ENCODE measurements around the gene ERO1B.

The ERO1B gene

GRCh38 chr1:236253918-236254637, 27.7 kb downstream of the ERO1B start:
- no peak for DNase-seq (ENCODE audit: low read depth in 2 of 2)

GRCh38 chr1:236253119-236253518, 28.6 kb downstream of the ERO1B start:
- DNase-seq (ENCODE audit: low read depth in 2 of 2): no peak

GRCh38 chr1:236251587-236251986, 30.2 kb downstream of the ERO1B start:
- DNase-seq (ENCODE audit: low read depth in 2 of 2): no peak

- no peak for DNase-seq (ENCODE audit: low read depth in 2 of 2)
Observed at GRCh38 chr1:236247286-236247685, 34.5 kb downstream of the ERO1B start.

GRCh38 chr1:236242568-236242967, 39.2 kb downstream of the ERO1B start:
- no peak for DNase-seq (ENCODE audit: low read depth in 2 of 2)

- no peak for DNase-seq (ENCODE audit: low read depth in 2 of 2)
Observed at GRCh38 chr1:236240675-236241074, 41.1 kb downstream of the ERO1B start.

- no peak for DNase-seq (ENCODE audit: low read depth in 2 of 2)
Observed at GRCh38 chr1:236239092-236239585, 42.6 kb downstream of the ERO1B start.

GRCh38 chr1:236235116-236235515, 46.6 kb downstream of the ERO1B start:
- no peak for DNase-seq (ENCODE audit: low read depth in 2 of 2)

- DNase-seq (ENCODE audit: low read depth in 2 of 2): no peak
Observed at GRCh38 chr1:236228411-236228810, 53.3 kb downstream of the ERO1B start.

- no peak for DNase-seq (ENCODE audit: low read depth in 2 of 2)
Observed at GRCh38 chr1:236222632-236223031, 59.1 kb downstream of the ERO1B start.

- no peak for DNase-seq (ENCODE audit: low read depth in 2 of 2)
Observed at GRCh38 chr1:236220473-236220872, 61.3 kb downstream of the ERO1B start.

GRCh38 chr1:236214761-236215160, 67.0 kb downstream of the ERO1B start:
- DNase-seq (ENCODE audit: low read depth in 2 of 2): no peak

GRCh38 chr1:236213534-236213933, 68.2 kb downstream of the ERO1B start:
- DNase-seq (ENCODE audit: low read depth in 2 of 2): no peak

- DNase-seq (ENCODE audit: low read depth in 2 of 2): no peak
Observed at GRCh38 chr1:236211815-236212214, 69.9 kb downstream of the ERO1B start.

- no peak for DNase-seq (ENCODE audit: low read depth in 2 of 2)
Observed at GRCh38 chr1:236209713-236210112, 72.0 kb downstream of the ERO1B start.

- no peak for DNase-seq (ENCODE audit: low read depth in 2 of 2)
Observed at GRCh38 chr1:236209185-236209584, 72.6 kb downstream of the ERO1B start.

- no peak for DNase-seq (ENCODE audit: low read depth in 2 of 2)
Observed at GRCh38 chr1:236207569-236207968, 74.2 kb downstream of the ERO1B start.

- no peak for DNase-seq (ENCODE audit: low read depth in 2 of 2)
Observed at GRCh38 chr1:236207121-236207520, 74.6 kb downstream of the ERO1B start.

- DNase-seq (ENCODE audit: low read depth in 2 of 2): no peak
Observed at GRCh38 chr1:236206548-236206947, 75.2 kb downstream of the ERO1B start.

- no peak for DNase-seq (ENCODE audit: low read depth in 2 of 2)
Observed at GRCh38 chr1:236204656-236205055, 77.1 kb downstream of the ERO1B start.

GRCh38 chr1:236204039-236204438, 77.7 kb downstream of the ERO1B start:
- no peak for DNase-seq (ENCODE audit: low read depth in 2 of 2)

- no peak for DNase-seq (ENCODE audit: low read depth in 2 of 2)
Observed at GRCh38 chr1:236201786-236202185, 80.0 kb downstream of the ERO1B start.

- DNase-seq (ENCODE audit: low read depth in 2 of 2): no peak
Observed at GRCh38 chr1:236200925-236201324, 80.8 kb downstream of the ERO1B start.

GRCh38 chr1:236193184-236193583, 88.6 kb downstream of the ERO1B start:
- no peak for DNase-seq (ENCODE audit: low read depth in 2 of 2)
